HepG2 (cell line): ENCODE results near the gene RDM1. TPM values are rescaled to one million over a fixed set of nuclear protein-coding genes. Genes with fewer than 3 reads are reported as not detected.

Experiments used
- ATAC-seq: fragments of 200-7000 bp; cut with Tn5 transposase; 3 replicates; pipeline ENCODE4 v1.9.1; 2020; ENCODE audit warnings: mild to moderate bottlenecking, moderate library complexity
- BruUV-seq: library from RNA; stranded (reverse); fragments of 400-500 nt; replicated peaks from 2 replicates; lab custom pipeline; 2021; lab: Mats Ljungman, UMichigan
- CTCF ChIA-PET: fragments of 300-600 bp; formaldehyde crosslinking; extraction: SDS; loops from one replicate; lab custom pipeline; 2021; ENCODE audit warnings: low total read pairs, inconsistent platforms, low intra/inter-chr PET ratio; lab: Yijun Ruan, JAX
- POLR2A ChIA-PET: fragments of 350-600 bp; sonication (Branson Sonifier 250); formaldehyde crosslinking; loops from one replicate; lab custom pipeline; 2020; ENCODE audit warnings: antibody characterized with exemption, inconsistent platforms; lab: Yijun Ruan, JAX
- DNase-seq: peaks from one replicate; pipeline ENCODE4 v3.0.0-alpha.2; 2015; ENCODE audit warnings: low spot score
- FAIRE-seq: peaks from 3 replicates; lab custom pipeline; 2011; peaks lifted over from hg19 to GRCh38; lab: Jason Lieb, UNC
- H2AFZ ChIP-seq: one replicate; pipeline ENCODE4 v1.6.1; 2011; ENCODE audit warnings: low read length, inconsistent platforms
- H3K27ac ChIP-seq: fragments of 300-600 bp; 3 replicates; pipeline ENCODE4 v1.8.0; 2011; ENCODE audit warnings: mixed run types, mild to moderate bottlenecking, mixed read lengths, low read length, inconsistent platforms; ENCODE audit not compliant: insufficient read depth; ENCODE audit errors: extremely low read length
- H3K27me3 ChIP-seq, 2 experiments: fragments of 200-600 bp in 1 of 2; 2 replicates in 1 of 2; 3 replicates in 1 of 2; pipeline versions ENCODE4 v1.6.0 to v1.8.0; 2011; ENCODE audit warnings: low read length in 2 of 2, mild to moderate bottlenecking in 2 of 2, moderate library complexity in 2 of 2, inconsistent platforms in 1 of 2; ENCODE audit not compliant: insufficient read depth in 2 of 2, control insufficient read depth in 1 of 2
- H3K36me3 ChIP-seq, 2 experiments: fragments of 200-600 bp in 1 of 2; replicated peaks in 1 of 2; 2 replicates in 1 of 2; 3 replicates in 1 of 2; pipeline versions ENCODE4 v1.5.1 to v1.8.0; 2011; ENCODE audit warnings: low read length in 2 of 2, inconsistent platforms in 1 of 2; ENCODE audit not compliant: insufficient read depth in 2 of 2, control insufficient read depth in 1 of 2
- H3K4me1 ChIP-seq: 2 replicates; pipeline ENCODE4 v1.5.1; 2012; ENCODE audit warnings: low read length, inconsistent platforms; ENCODE audit not compliant: insufficient read depth
- H3K4me2 ChIP-seq: 2 replicates; pipeline ENCODE4 v1.6.0; 2011; ENCODE audit warnings: low read depth, low read length, inconsistent platforms
- H3K4me3 ChIP-seq, 3 experiments: fragments of 200-600 bp in 1 of 3; sonication (generic), shearing (Covaris generic) in 1 of 3; replicated peaks in 1 of 3; 2 replicates each; pipeline ENCODE4 v1.5.1; 2011 to 2016; ENCODE audit warnings: low read length in 3 of 3, inconsistent platforms in 2 of 3, low read depth in 2 of 3, mild to moderate bottlenecking in 2 of 3, control low read depth in 1 of 3, mixed read lengths in 1 of 3; ENCODE audit not compliant: insufficient read depth in 1 of 3
- H3K79me2 ChIP-seq: one replicate; pipeline ENCODE4 v1.6.1; 2011; ENCODE audit warnings: low read length, inconsistent platforms; ENCODE audit not compliant: insufficient read depth
- H3K9ac ChIP-seq: 2 replicates; pipeline ENCODE4 v1.6.0; 2011; ENCODE audit warnings: mild to moderate bottlenecking, low read depth, low read length, inconsistent platforms; ENCODE audit not compliant: insufficient read depth
- H3K9me3 ChIP-seq: 2 replicates; pipeline ENCODE4 v1.5.1; 2012; ENCODE audit warnings: mild to moderate bottlenecking, low read length
- H4K20me1 ChIP-seq: 2 replicates; pipeline ENCODE4 v1.6.0; 2011; ENCODE audit warnings: inconsistent platforms, mild to moderate bottlenecking, low read length, moderate library complexity; ENCODE audit not compliant: insufficient read depth
- ATF6 ChIP-seq: sonication (generic); formaldehyde crosslinking; conservative IDR thresholded peaks from 2 replicates; pipeline ENCODE4 v1.4.0; 2020; ENCODE audit warnings: missing genetic modification reagents
- FOXJ3 ChIP-seq: sonication (generic); formaldehyde crosslinking; IDR thresholded peaks from 2 replicates; pipeline ENCODE4 v1.4.0; 2020; ENCODE audit warnings: missing genetic modification reagents, mild to moderate bottlenecking, borderline replicate concordance
- KLF6 ChIP-seq: IDR thresholded peaks from 2 replicates; pipeline ENCODE4 v1.8.0; 2016; ENCODE audit warnings: missing biosample characterization, missing genetic modification reagents
- MAFK ChIP-seq, 2 experiments: IDR thresholded peaks in 1 of 2; conservative IDR thresholded peaks in 1 of 2; 2 replicates each; pipeline ENCODE4 v1.6.1; 2011; ENCODE audit warnings: improper control_type of control experiment in 2 of 2, low read length in 2 of 2
- ONECUT2 ChIP-seq: sonication (generic); formaldehyde crosslinking; IDR thresholded peaks from 2 replicates; pipeline ENCODE4 v1.4.0; 2020; ENCODE audit warnings: missing genetic modification reagents
- ZBTB40 ChIP-seq, 2 experiments: fragments of 450-650 bp in 1 of 2; sonication (generic) in 1 of 2; formaldehyde crosslinking in 1 of 2; IDR thresholded peaks; 2 replicates each; pipeline versions ENCODE4 v1.6.1 to v1.8.0; 2016 to 2022; ENCODE audit warnings: antibody characterized with exemption in 1 of 2, mild to moderate bottlenecking in 1 of 2, missing genetic modification reagents in 1 of 2
- WGBS: methylation state at CpG from one replicate; pipeline ENCODE4 v1.1.6; 2017; ENCODE audit warnings: low lambda C conversion rate; 5-methylcytosine and 5-hydroxymethylcytosine counted together
- in situ Hi-C: cut with HindIII; loops from 2 replicates; pipeline ENCODE4 v1.10.0; 2017; ENCODE audit warnings: low pct_unique_long_range_greater_than_20kb; ENCODE audit not compliant: extremely low pct_ligation_motif_present
- intact Hi-C: fragments of 100-400 bp; cut with micrococcal nuclease; formaldehyde crosslinking; loops from one replicate; pipeline ENCODE4 v1.10.0; 2022; ENCODE audit not compliant: unreplicated experiment
- polyA plus RNA-seq, 8 experiments: library from polyadenylated mRNA; depleted of rRNA in 3 of 8; stranded (reverse) in 7 of 8; unstranded in 1 of 8; fragments of >200 nt; fragmentation: Illumina TruSeq in 4 of 8; extraction: Trizol in 4 of 8; gene quantifications; 2 replicates each; pipeline versions ENCODE4 v1.2.1 to v1.2.3, GENCODE V29; 2011 to 2016; ENCODE audit warnings: low read depth in 4 of 8, missing spikeins in 1 of 8, mixed read lengths in 1 of 8; ENCODE audit not compliant: insufficient read depth in 1 of 8
- total RNA-seq, 5 experiments: library from RNA; depleted of rRNA; stranded (reverse); fragments of >200 nt; fragmentation: Illumina TruSeq; extraction: Trizol; gene quantifications; 2 replicates each; pipeline ENCODE4 v1.2.3, GENCODE V29; 2016; ENCODE audit warnings: low read depth in 1 of 5

RDM1 gene
- total and polyA plus RNA-seq, 2 of the 13 experiments (the other 11 are each of a cell fraction or from before 2014, with no cell fraction given): 0.28 to 0.40 TPM

DNA sequence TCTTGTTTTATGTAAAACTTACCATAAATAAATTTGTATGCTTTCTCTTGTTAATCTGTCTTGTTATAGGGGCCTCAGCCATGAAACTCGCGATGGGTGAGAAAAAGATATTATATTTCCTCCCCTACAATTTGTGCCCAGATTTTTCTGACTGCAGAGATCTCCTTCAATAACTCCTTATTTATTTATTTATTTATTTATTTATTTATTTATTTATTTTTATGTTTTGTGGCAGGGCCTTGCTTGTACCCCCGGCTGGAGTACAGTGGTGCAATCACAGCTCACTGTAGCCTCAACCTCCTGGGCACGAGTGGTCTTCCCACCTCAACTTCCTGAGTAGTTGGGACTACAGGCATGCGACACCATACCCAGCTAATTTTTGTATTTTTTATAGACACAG, 27.1 kb downstream of the RDM1 start (continued):
- TF ChIP-seq ZBTB40 (IDR thresholded peaks at IDR 0.05) (no peak), ZBTB40 (CRISPR knock-in tag; IDR thresholded peaks at IDR 0.05) (no peak)

- Histone ChIP-seq H2AFZ (no peak overlapping the region), H3K4me3 (no peak overlapping the region), H3K79me2 (no peaks in the 10 kb centered on the region), H3K27ac (no peak overlapping the region), H3K9ac (no peak overlapping the region), H3K4me1 (no peaks in the 10 kb centered on the region), H3K9me3 (no peaks in the 10 kb centered on the region), H3K36me3 (no peaks in the 10 kb centered on the region), H3K4me2 (no peak overlapping the region), H4K20me1 (no peaks in the 10 kb centered on the region), H3K27me3 (no peaks in the 10 kb centered on the region; a peak in 1 of 5 replicates)
- FAIRE-seq: no peak
- ChIA-PET CTCF (no interaction called here), POLR2A (no interaction called here)
- no peak for ATAC-seq
- DNase-seq: no peak
- intact Hi-C loops: no loop called here
- in situ Hi-C loops: no loop called here
- 76% methylated on average over 9 of the region's 9 CpGs for WGBS
- BruUV-seq: no TSS peak
- no peak for TF ChIP-seq KLF6 (CRISPR knock-in tag)
- no peak for TF ChIP-seq ONECUT2
- TF ChIP-seq MAFK (conservative IDR thresholded peaks at IDR 0.05 in 1 of 2, IDR thresholded peaks at IDR 0.05 in 1 of 2; ENCODE audit: low read length in 2 of 2): no peak
- no peak for TF ChIP-seq FOXJ3
- TF ChIP-seq ATF6: no peak
Observed at GRCh38 chr17:35901631-35902175, 28.9 kb downstream of the RDM1 start.
